Stimulated activated CD4-positive, alpha-beta T cell treated with anti-CD3 and anti-CD28 coated beads, Interleukin-1b, Interleukin-23, amount 100 ng/mL, for 48 hours (primary cell): Measurements from ENCODE around the gene ITGB8.
"Not testable (repeated sequence)": the region's sequence is repeated elsewhere in the genome, so short reads cannot be mapped to it uniquely, and the experiment has no call there.

ENCODE experiments used
- DNase-seq: peaks from one replicate; pipeline ENCODE4 v3.0.0-alpha.2; 2020

The ITGB8 gene

DNA sequence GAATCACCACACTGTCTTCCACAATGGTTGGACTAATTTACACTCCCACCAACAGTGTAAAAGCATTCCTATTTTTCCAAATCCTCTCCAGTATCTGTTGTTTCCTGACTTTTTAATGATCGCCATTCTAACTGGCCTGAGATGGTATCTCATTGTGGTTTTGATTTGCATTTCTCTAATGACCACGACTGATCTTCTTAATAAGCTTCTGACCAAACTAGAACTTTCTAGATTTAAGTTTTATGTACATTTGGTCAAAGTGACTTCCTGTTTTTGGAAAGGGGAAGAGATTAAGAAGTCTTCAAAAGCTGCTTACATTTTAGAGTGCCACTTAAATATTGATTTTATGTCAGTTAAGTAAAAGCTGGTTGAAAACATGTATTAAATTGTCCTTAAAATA lies 58.5 kb downstream of the ITGB8 start:
- DNase-seq, result not testable (repeated sequence)

DNA sequence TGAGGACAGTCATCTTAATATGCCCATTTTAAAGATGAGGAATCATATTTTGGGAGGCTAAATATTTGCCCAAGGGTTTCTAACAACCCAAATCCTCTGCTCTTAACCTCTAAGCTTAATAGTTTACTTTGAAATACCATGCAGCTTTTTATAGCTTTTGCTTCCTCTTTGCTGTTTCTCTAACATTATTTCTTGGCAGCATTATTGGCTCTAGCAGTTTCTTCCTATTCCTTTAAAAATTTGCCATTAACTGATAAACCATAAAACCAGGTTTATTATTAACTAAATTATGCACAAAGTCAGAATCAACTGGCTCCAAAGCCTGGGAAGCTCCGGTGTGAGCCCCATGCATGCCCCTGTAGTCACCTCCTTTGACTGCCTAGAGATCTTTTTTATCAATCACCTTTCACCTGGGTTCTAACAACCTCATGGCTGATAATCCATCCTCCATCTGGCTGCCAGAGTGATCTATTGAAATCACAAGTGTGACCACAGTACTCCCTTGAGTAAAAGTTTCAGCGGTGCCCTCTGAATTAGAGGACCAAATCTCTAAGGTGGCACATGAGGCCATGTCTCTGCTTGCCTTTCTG lies 62.4 kb downstream of the ITGB8 start:
- no peak for DNase-seq

GRCh38 chr7:20393616-20394015 lies 62.9 kb downstream of the ITGB8 start:
- DNase-seq, result no peak

DNA sequence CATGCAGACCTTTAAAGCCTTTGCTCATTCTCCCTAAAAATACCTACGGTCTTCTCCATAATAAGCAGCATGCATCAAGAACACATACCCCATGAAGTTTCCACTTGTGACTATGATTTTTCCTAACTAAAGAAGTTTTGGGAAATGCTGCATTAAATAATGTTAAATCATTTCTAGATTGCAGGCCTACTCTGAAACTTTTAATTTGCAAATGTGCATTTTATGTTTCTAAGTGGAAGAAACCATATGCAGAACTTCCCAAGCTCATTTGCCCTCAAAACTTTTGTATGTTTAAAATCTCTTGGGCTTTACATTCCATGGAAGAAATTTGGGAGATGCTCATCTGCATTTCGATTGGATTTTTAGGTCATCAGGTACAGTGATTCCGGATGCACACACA lies 63.6 kb downstream of the ITGB8 start:
- no peak for DNase-seq

- DNase-seq, result no peak
These were observed 64.4 kb downstream of the ITGB8 start for GRCh38 chr7:20395104-20395503.

DNA sequence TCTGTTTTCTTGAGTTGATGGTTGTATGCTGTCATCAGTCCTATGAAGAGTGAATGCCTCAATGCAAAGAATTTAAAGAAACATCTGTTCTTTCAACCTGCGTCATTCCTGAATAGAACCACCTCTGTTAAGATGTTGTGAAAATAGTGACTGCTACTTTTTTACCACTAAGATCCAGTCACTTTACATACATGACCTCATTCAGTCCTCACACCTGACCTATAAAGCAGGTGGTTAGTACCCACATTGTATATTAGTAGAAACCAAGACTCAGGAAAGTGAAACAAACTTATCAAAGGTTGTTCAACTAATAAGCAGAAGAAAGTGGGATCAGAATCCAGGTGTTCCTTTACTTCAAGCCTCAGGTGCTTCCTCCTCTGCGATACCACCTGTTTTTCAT lies 64.8 kb downstream of the ITGB8 start:
- DNase-seq, result no peak

DNA sequence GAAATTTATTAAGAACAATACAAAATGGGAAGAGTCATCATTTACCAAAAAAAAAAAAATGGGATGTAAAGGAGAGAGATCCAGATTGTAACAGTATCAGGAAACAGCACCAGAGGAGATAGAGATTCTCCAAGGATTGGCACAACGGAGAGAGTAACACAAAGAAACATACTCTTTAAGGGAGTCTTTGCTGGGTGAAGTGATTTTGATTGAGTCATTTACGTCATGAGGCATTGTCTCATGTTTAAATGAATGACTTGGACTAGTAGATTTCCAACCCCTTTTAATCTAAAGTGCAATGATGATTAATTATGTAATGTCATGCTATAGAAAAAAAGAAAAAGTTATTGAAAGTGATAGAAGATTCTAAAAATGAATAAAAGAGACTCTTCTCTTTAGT lies 68.8 kb downstream of the ITGB8 start:
- DNase-seq, result no peak

DNA sequence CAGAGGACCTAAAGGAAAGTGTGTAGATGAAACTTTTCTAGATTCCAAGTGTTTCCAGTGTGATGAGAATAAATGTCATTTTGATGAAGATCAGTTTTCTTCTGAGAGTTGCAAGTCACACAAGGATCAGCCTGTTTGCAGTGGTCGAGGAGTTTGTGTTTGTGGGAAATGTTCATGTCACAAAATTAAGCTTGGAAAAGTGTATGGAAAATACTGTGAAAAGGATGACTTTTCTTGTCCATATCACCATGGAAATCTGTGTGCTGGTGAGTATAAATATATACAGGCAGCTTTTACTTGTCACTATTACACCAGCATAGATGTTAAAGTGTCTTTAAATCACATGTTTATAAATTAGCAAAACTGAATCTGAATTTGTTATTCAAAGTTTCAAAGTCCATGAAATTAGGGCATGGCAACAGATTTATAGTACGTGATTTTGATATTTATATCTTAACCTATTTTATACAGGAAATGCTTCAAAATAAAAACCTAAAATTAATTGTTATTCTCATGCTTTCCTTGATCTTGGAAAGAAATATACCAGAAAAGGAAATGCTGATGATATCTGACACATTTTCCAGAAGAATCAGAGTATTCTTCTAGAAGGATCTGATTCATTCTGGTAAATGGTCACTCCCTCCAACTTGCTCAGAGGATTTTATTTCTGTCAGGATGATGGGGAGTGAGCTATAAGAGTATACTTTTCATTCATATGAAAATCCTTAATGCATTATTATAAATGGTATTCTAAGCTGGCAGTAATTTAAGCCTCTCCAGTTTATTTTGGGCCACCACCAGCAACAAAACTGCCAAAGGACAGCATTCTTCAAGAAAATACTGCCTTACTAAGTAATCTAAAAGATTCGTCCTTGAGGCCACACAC lies 71.4 kb downstream of the ITGB8 start:
- DNase-seq, result no peak

DNA sequence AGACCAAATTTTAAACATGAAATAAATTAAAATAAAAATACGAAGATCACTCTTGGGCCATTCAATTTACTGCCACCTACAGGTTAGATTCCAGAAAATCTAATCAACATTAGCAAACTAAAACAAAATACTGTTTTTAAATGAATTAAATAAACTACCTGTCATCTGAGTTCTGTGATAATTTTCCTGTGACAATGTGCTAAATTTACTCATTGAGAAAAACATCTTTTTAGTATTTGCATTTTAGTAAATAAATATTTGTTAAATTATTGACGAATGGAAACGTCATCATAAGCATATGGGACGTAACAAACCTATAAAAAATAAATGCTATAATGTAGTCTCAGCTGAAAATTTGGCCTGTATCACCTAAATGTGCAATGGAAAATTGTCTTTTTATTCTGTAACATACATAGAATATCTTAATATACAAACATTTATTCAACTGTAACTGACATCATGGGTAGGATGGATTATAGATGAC lies 72.1 kb downstream of the ITGB8 start:
- DNase-seq, result no peak

GRCh38 chr7:20403331-20403730 lies 72.6 kb downstream of the ITGB8 start:
- DNase-seq, result no peak

- no peak for DNase-seq
These were observed 73.6 kb downstream of the ITGB8 start for GRCh38 chr7:20404320-20404719.

- no peak for DNase-seq
These were observed 77.1 kb downstream of the ITGB8 start for GRCh38 chr7:20407585-20408466.

GRCh38 chr7:20408467-20408826 lies 77.7 kb downstream of the ITGB8 start:
- DNase-seq, result no peak

GRCh38 chr7:20409961-20410360 lies 79.3 kb downstream of the ITGB8 start:
- no peak for DNase-seq

- no peak for DNase-seq
These were observed 80.7 kb downstream of the ITGB8 start for GRCh38 chr7:20411372-20411771.

DNA sequence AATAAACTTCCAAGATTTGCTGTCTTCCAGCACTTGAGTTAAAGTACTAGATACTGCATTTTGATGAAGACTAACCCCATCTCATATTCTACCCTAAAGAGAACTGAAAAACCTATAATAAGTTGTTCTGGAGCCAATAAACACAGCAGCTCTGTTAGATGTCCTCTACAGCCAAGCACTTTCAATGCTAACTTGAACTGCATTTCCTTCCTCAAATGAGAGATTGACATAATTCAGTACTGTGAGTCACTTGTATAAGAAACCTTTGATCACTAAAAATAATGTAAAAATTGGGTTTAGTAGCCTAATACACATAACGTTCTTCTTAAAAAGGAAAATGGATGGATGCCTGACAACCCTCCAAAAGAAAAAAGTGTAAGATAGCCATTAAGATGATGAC lies 81.3 kb downstream of the ITGB8 start:
- DNase-seq, result no peak

GRCh38 chr7:20417260-20417659 lies 86.6 kb downstream of the ITGB8 start:
- no peak for DNase-seq

DNA sequence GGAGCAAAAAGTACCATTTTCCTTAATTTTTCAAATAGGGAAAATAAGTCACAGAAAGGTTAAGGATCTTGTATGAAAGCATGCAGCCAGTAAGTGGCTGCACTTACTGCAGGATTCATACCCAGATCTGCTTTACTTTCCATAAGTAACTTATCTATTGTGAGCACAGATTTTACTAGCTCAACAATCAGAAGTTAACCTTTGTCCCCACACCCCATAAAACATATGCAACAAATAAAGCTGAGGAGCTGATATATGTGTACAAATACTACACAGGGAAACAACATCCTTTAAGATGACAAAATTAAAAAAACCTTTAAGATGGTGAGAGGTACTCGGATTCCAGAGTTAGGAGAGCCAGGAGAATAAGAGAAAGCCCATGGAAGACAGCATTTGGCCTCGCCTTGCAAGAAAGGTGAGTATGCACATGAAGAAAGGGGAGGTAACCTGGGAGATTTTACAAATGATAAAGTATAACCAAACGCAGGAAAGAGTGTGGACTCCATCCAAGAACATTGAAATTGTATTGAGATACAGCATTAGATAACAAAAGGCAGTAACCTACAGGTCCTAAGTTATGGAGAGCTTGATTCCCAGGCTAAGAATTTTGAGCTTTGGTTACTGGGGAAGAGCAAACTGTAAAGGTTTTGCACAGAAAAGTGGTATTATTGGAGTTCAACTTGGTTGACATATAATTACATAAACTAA lies 87.1 kb downstream of the ITGB8 start:
- no peak for DNase-seq

DNA sequence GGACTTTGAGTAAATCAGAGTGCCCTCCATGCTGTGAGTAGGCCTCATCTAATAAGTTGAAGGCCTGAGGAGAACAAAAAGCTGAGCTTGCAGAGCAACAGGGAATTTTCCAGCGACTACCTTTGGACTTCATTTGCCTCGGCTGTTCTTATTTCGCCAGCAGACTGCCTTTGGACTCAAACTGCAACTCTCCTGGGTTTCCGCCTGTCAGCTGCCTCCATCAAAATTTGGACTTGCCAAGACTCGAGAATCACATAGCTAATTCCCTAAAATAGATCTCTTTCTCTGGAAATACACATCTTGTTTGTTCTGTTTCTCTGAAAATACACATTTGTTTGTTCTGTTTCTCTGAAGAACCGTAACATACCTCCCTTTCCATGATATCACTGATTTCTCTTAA lies 93.8 kb downstream of the ITGB8 start:
- DNase-seq, result no peak

DNA sequence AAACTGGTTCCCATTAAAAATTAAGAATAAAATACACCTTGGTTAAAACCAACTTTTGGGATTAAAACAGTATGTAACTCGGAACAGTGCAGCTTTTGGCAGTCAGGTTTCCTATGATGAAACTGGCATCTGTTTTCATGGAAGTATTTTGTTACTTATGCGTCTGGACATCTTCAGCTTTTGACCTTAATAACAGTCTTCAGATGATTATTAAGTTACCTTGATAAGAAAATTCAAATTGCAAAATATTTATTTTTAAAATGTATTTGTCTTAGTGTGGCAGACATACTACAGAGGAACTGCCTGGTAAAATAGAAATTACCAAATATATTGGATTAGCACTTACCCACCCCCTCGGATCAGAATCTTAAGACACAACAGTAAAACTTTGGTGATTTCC lies 100.0 kb downstream of the ITGB8 start:
- no peak for DNase-seq

GRCh38 chr7:20431146-20431545 lies 100.4 kb downstream of the ITGB8 start:
- DNase-seq, result no peak

GRCh38 chr7:20432071-20432470 lies 101.4 kb downstream of the ITGB8 start:
- DNase-seq, result no peak

DNA sequence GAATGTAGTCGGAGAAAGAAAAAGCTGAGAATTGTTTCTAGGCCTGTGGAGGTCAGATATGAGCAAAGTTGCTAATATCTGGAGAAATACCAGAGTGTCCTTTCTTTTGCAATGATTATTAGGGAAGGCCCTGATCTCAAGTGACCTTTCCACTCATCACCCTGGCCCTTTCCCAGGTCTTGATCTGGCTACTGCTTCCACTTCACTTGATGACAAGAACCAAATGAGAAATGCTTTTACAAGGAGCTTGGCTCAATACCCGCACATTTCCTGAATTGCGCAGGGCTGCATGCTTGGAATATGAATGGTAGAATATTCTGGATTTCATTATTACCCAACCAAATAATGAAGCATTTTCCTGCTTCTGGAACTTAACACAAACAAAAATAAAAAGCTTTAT lies 104.6 kb downstream of the ITGB8 start:
- DNase-seq, result no peak
